DND-41 (cell line): ENCODE results near the gene SOS1.

Experiments
- EZH2 ChIP-seq: IDR thresholded peaks from 3 replicates; pipeline ENCODE4 v1.6.1; 2012; ENCODE audit warnings: borderline replicate concordance, low read depth, mild to moderate bottlenecking, moderate library complexity, low read length, inconsistent platforms; ENCODE audit not compliant: severe bottlenecking
- TF ChIP-seq, protein P1 (sequence below): IDR thresholded peaks from 2 replicates; pipeline ENCODE4 v1.5.1; 2012; ENCODE audit warnings: borderline replicate concordance, low read length, moderate library complexity, mild to moderate bottlenecking; ENCODE audit not compliant: poor library complexity, severe bottlenecking; ENCODE audit errors: extremely low read depth

DNA sequence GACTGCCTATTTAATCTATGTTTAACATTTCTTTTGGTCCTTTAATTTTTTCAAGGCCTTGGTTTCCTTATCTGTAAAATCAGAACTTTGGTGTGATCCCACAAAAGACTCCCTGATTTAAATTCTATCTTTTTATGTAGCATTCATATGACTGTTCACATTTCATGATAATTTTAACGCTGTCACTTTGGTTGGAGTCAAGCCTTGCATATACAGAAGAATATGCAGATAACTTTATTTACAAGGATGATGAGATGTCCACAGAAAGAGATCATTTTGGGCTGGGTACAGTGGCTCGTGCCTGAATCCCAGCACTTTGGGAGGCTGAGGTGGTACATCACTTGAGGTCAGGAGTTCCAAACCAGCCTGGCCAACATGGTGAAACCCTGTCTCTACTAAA lies 38.4 kb upstream of the SOS1 start:
- TF ChIP-seq, protein P1, sequence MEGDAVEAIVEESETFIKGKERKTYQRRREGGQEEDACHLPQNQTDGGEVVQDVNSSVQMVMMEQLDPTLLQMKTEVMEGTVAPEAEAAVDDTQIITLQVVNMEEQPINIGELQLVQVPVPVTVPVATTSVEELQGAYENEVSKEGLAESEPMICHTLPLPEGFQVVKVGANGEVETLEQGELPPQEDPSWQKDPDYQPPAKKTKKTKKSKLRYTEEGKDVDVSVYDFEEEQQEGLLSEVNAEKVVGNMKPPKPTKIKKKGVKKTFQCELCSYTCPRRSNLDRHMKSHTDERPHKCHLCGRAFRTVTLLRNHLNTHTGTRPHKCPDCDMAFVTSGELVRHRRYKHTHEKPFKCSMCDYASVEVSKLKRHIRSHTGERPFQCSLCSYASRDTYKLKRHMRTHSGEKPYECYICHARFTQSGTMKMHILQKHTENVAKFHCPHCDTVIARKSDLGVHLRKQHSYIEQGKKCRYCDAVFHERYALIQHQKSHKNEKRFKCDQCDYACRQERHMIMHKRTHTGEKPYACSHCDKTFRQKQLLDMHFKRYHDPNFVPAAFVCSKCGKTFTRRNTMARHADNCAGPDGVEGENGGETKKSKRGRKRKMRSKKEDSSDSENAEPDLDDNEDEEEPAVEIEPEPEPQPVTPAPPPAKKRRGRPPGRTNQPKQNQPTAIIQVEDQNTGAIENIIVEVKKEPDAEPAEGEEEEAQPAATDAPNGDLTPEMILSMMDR, result no peak
- TF ChIP-seq EZH2, result no peak
